GM12872 (cell line): ENCODE data around the gene LDHD.

Experiments used
- CTCF ChIP-seq: IDR thresholded peaks from 3 replicates; pipeline ENCODE4 v1.5.1; 2011; ENCODE audit warnings: low read depth, mild to moderate bottlenecking, low read length, moderate library complexity; ENCODE audit not compliant: insufficient read depth

LDHD gene

GRCh38 chr16:75080205-75081029 lies 36.2 kb downstream of the LDHD start:
- no peak for TF ChIP-seq CTCF

- no peak for TF ChIP-seq CTCF
Measured at GRCh38 chr16:75079346-75079926, 37.1 kb downstream of the LDHD start.

- no peak for TF ChIP-seq CTCF
Measured at GRCh38 chr16:75078886-75079285, 37.7 kb downstream of the LDHD start.

GRCh38 chr16:75075688-75076268 lies 40.8 kb downstream of the LDHD start:
- no peak for TF ChIP-seq CTCF

GRCh38 chr16:75074920-75075687 lies 41.5 kb downstream of the LDHD start:
- no peak for TF ChIP-seq CTCF

GRCh38 chr16:75074304-75074793 lies 42.2 kb downstream of the LDHD start:
- TF ChIP-seq CTCF = no peak
